ENCODE results near the gene ULBP2.
"Not testable (repeated sequence)": the region's sequence is repeated elsewhere in the genome, so short reads cannot be mapped to it uniquely, and the experiment has no call there.

- not testable (repeated sequence) for TF ChIP-seq CTCF (IDR thresholded peaks at IDR 0.05); ZFX (IDR thresholded peaks at IDR 0.05; ENCODE audit: borderline replicate concordance)
These were observed 49.6 kb downstream of the ULBP2 start for GRCh38 chr6:149991472-149991795.
